Measurements from ENCODE around the gene ZBTB20. TPM values are rescaled to one million over a fixed set of nuclear protein-coding genes. Genes with fewer than 3 reads are reported as not detected.

The ZBTB20 gene
- polyA plus RNA-seq, 3 donors = 1.3 to 3.2 (median 2.0) TPM

GRCh38 chr3:114327665-114328064 is 819.4 kb downstream of the ZBTB20 start:
- no peak overlapping the region for H3K4me3 ChIP-seq (replicated peaks in 1 of 3; ENCODE audit: low read depth in 2 of 3, low read length in 3 of 3)
- H3K79me2 ChIP-seq (ENCODE audit: insufficient read depth, low read length) = no peaks in the 10 kb centered on the region
- no peaks in the 10 kb centered on the region for H3K9me3 ChIP-seq (replicated peaks in 1 of 2; ENCODE audit: control insufficient read depth in 1 of 2, insufficient read depth in 1 of 2, low read length in 2 of 2)
- H3K4me1 ChIP-seq (ENCODE audit: control insufficient read depth in 1 of 2, insufficient read depth in 2 of 2, low read length in 2 of 2) = no peaks in the 10 kb centered on the region
- peaks cover 0 to 2% (median 0%) of the 10 kb centered on the region in 7 donors for H3K9me3 Mint-ChIP-seq
- intact Hi-C loops (cut with micrococcal nuclease) = no loop called here
- H3K27ac ChIP-seq (ENCODE audit: low read depth in 1 of 2, low read length in 2 of 2) = no peak overlapping the region
- no peaks in the 10 kb centered on the region for H4K20me1 ChIP-seq (ENCODE audit: insufficient read depth, low read length)
- H3K36me3 Mint-ChIP-seq = peaks cover 0 to 3% of the 10 kb centered on the region in 2 donors
- no peak for DNase-seq
- no peak overlapping the region for H2AFZ ChIP-seq (ENCODE audit: insufficient read depth, low read depth, low read length, poor library complexity, severe bottlenecking)
- 100% methylated on average over 1 of the region's 4 CpGs for WGBS (ENCODE audit: insufficient coverage)
- H3K4me2 ChIP-seq (replicated peaks; ENCODE audit: extremely low read depth, low read length, poor library complexity, severe bottlenecking) = no peak overlapping the region
- H3K36me3 ChIP-seq (replicated peaks in 1 of 2; ENCODE audit: control insufficient read depth in 1 of 2, insufficient read depth in 2 of 2, low read length in 2 of 2) = no peaks in the 10 kb centered on the region
- H3K27me3 ChIP-seq (ENCODE audit: control insufficient read depth in 2 of 2, insufficient read depth in 2 of 2, low read length in 2 of 2) = no peaks in the 10 kb centered on the region
- H3K27ac Mint-ChIP-seq = no peak overlapping the region
- no peak overlapping the region for H3K9ac ChIP-seq (ENCODE audit: insufficient read depth, low read length, poor library complexity, severe bottlenecking)
- no peak for TF ChIP-seq CTCF (IDR thresholded peaks at IDR 0.05)
- no peak overlapping the region for H3K4me3 Mint-ChIP-seq
- H3K4me1 Mint-ChIP-seq = no peaks in the 10 kb centered on the region
- no peaks in the 10 kb centered on the region for H3K27me3 Mint-ChIP-seq (ENCODE audit: low read depth in 3 of 3)

GRCh38 chr3:114323546-114324254 is 823.4 kb downstream of the ZBTB20 start:
- TF ChIP-seq CTCF (IDR thresholded peaks at IDR 0.05) = no peak
- no peaks in the 10 kb centered on the region for H3K27me3 ChIP-seq (ENCODE audit: control insufficient read depth in 2 of 2, insufficient read depth in 2 of 2, low read length in 2 of 2)
- Mint-ChIP-seq H3K4me3 (no peak overlapping the region), H3K27ac (no peak overlapping the region), H3K4me1 (no peaks in the 10 kb centered on the region), H3K9me3 (no peaks in the 10 kb centered on the region), H3K36me3 (peaks cover 0 to 2% of the 10 kb centered on the region in 2 donors), H3K27me3 (ENCODE audit: low read depth in 3 of 3) (peaks cover 0 to 1% (median 0%) of the 10 kb centered on the region in 3 donors)
- H4K20me1 ChIP-seq (ENCODE audit: insufficient read depth, low read length) = no peaks in the 10 kb centered on the region
- 100% methylated on average over 3 of the region's 3 CpGs for WGBS (ENCODE audit: insufficient coverage)
- H3K27ac ChIP-seq (ENCODE audit: low read depth in 1 of 2, low read length in 2 of 2) = no peak overlapping the region
- H2AFZ ChIP-seq (ENCODE audit: insufficient read depth, low read depth, low read length, poor library complexity, severe bottlenecking) = no peak overlapping the region
- no peak for DNase-seq
- no peaks in the 10 kb centered on the region for H3K4me1 ChIP-seq (ENCODE audit: control insufficient read depth in 1 of 2, insufficient read depth in 2 of 2, low read length in 2 of 2)
- no peak overlapping the region for H3K9ac ChIP-seq (ENCODE audit: insufficient read depth, low read length, poor library complexity, severe bottlenecking)
- no peak overlapping the region for H3K4me3 ChIP-seq (replicated peaks in 1 of 3; ENCODE audit: low read depth in 2 of 3, low read length in 3 of 3)
- H3K9me3 ChIP-seq (replicated peaks in 1 of 2; ENCODE audit: control insufficient read depth in 1 of 2, insufficient read depth in 1 of 2, low read length in 2 of 2) = no peaks in the 10 kb centered on the region
- intact Hi-C loops (cut with micrococcal nuclease) = no loop called here
- no peaks in the 10 kb centered on the region for H3K36me3 ChIP-seq (replicated peaks in 1 of 2; ENCODE audit: control insufficient read depth in 1 of 2, insufficient read depth in 2 of 2, low read length in 2 of 2)
- H3K79me2 ChIP-seq (ENCODE audit: insufficient read depth, low read length) = no peaks in the 10 kb centered on the region
- H3K4me2 ChIP-seq (replicated peaks; ENCODE audit: extremely low read depth, low read length, poor library complexity, severe bottlenecking) = no peak overlapping the region

All from CD14-positive monocyte (primary cell).